Right forelimb (tissue), 1 donor: ENCODE results near the gene C2orf78.
A peak's percentile ranks its signal among the peaks of the same experiment; 100 is the strongest.
"Not testable (repeated sequence)": the region's sequence is repeated elsewhere in the genome, so short reads cannot be mapped to it uniquely, and the experiment has no call there.

Source experiments
- DNase-seq: peaks from one replicate; pipeline ENCODE4 v3.0.0-alpha.2; 2018

C2orf78 gene

DNA sequence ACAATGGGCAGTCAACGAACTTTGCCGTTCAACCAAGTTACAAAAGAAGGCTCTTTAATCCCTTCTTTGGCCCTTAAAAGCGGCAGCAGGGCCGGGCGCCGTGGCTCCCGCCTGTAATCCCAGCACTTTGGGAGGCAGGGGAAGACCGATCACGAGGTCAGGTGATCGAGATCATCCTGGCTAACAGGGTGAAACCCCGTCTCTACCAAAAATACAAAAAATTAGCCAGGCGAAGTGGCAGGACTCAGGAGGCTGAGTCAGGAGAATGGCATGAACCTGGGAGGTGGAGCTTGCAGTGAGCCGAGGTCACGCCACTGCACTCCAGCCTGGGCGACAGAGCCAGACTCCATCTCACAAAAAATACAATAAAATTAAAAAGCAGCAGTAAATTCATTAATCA, 581 bp upstream of the C2orf78 start:
- not testable (repeated sequence) for DNase-seq

DNA sequence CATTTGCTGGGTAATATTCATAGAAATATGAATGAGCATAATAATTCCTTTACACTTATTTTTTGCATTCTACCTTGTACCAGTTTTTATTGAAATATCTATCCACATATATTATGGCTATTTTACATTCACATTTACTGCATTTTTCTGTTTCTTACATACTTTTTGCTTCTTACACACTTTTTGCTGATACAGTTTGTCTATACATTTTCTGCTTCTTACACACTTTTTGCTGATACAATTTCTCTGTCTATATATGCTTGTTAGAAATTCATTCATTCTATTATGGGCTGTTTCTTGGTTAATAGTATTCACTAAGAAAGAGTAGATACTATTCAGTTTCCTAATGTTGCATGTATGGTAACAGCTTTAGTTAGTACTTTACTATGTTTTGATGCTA, 27.9 kb downstream of the C2orf78 start:
- no peak for DNase-seq

- no peak for DNase-seq
These were observed 28.7 kb downstream of the C2orf78 start for GRCh38 chr2:73812635-73813034.

- no peak for DNase-seq
These were observed 34.3 kb downstream of the C2orf78 start for GRCh38 chr2:73818296-73818695.

GRCh38 chr2:73821227-73821626, 37.2 kb downstream of the C2orf78 start:
- DNase-seq, result no peak

GRCh38 chr2:73821669-73822068, 37.7 kb downstream of the C2orf78 start:
- DNase-seq, result no peak

DNA sequence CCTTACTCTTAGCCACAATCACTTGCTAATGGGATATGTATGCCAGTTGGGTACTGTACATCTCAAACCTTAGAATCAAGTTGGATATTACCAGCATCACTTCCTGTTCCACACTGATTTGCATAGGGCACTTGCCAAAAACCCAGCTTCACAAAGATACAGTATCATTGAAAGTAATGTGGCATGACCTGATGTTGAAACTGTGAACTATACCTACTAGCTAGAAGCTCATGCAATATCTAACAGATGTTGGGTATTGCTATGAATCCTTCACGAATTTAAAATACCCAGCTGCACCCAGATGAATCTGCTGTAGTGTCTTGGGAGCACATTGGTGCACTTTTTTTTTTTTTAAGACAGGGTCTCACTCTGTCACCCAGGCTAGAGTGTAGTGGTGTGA, 38.3 kb downstream of the C2orf78 start:
- DNase-seq, result no peak

DNA sequence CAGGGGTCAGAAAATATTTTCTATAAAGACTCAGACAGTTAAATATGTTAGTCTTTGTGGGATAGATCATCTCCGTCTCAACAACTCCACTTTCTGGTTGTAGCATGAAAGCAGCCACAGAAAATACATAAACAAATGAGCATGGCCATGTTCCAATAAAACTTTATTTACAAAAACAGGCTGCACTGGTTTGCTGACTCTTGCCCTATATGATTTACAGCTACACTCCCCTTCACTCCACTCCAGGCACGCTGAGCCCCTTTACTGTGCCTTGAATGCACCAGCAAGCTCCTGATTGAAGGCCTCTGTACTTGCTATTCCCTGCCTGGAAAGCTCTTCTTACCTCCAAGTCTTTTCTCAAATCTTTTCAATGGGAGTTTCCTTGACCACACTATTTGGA, 39.0 kb downstream of the C2orf78 start:
- no peak for DNase-seq

DNA sequence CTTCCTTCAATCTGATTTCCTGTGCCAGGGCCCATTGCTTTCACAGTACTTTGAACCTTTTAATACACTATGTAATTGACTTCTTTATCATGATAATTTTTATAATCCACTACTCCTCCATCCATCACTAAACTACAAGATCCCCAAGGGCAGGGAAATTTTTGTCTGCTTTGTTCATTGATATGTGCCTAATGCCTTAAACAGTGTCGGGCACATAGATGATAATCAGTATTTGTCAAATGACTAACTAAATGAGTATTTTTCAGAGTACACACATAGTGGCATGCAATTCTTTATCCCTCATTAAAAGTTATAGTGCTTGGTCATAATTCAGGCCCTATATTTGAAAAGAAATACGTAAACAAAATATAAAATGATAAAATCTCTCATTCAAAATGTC, 39.4 kb downstream of the C2orf78 start:
- no peak for DNase-seq

DNA sequence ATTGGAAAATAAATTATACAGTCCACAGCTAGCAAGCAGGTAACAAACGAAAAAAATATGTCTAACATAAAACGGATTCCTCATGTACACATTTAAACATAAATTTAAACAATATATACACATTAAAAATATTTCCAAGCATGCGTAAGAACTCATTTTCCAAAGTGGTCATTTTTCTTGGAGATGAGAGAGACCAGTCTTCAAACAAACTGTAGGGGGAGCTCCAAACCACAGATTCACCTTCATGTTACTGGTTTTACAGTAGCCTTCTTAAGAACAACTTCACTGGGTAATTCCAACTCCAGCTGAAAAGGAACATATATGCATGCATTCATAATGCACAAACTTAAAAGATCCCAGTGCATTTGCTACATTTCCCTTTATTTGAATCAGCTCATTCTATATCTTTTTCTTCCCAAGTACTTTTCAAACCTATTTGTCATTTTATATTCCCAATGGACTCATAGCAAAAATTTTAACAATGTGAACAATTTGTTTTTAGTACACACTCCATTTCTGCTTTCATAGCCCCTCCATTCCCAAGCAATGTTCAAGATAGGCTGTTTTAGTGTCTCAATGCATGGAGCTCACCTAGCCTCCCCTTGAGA, 40.0 kb downstream of the C2orf78 start:
- DNase-seq, result no peak

DNA sequence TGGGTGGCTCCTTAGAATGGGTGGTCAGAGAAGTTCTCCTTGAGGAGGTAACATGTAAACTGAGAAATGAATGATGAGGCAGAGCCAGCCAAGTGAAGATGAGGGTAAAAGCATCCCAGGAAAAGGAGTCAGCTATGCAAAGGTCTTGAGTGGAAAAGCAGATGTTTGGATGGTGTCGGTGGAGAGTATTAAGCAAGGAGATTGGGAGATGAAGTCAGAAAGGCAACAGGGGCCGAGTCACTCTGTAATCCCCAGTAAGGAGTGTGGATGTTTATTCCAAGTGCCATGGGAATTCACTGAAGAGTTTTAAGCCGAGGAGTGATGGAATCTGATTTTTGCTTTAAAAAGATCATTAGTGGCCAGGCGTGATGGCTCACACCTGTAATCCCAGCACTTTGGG, 41.4 kb downstream of the C2orf78 start:
- DNase-seq, result no peak

GRCh38 chr2:73827018-73827417, 43.0 kb downstream of the C2orf78 start:
- no peak for DNase-seq

DNA sequence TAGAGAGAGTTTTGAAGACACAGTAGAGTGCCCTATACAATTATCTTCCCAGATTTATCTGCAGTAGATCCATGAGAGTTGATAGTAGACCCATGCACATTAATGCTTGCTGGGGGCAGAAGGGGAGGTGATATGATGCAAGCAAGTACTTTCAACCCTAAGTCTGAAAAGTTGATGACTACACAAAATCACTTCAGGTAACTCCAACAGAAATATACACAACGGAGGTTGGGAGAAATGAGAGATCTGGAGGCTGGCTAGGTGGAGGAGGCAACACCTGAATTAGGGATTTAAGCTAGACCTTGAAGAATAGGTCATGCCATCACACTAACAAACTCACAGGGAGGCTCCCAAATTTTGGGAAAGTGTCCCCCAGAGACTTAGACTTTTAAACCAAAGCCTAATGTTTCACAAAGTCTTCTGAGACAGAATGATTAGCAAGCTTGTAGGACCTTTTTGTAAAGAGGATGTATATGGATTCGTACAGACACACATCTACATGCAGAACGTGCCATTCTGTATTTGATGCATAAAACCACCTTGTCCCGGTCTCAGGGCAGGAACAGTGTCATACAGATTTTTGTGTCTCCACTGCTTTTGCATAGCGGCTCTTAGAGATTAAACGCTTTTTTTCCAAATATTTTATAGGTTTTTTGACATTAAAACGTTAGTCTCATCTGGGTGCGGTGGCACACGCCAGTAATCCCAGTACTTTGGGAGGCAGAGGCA, 43.8 kb downstream of the C2orf78 start:
- no peak for DNase-seq

- no peak for DNase-seq
These were observed 44.4 kb downstream of the C2orf78 start for GRCh38 chr2:73828389-73828817.

DNA sequence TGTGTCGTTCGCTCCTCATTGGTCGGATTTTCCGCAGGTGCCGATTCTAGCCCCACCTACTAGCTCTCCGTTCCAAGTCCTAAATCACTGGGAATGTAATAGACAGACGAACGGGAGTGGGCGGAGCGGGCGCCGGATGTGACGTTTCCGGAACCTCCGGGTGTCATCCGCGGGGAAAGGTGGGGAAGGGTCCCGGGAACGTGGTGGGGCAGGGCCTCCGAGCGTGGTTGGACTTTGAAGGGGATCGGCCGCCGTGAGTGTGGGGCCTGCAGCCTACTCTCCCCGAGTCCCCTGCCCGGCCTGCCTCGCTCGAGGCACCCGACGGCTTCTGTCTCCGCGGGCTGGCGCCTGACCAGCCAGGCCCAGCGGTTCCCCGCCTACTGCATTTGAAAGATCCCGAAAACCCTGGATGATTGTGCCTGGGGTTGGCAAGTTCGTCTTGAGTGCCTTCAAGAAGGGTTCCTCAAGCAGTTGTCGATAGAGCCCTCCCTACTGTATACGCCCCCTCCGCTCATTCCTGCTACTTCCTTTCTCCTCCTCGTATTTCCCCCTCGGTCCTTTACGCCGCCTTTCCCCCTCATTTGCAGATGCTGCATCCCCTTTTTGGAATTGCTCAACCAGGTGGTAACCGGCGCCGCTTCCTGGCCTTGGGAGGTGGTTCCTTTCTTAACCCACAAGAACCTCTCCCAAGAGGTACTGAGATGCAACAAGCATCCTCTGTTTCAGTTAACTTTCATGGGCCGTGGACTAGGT, 45.0 kb downstream of the C2orf78 start, which contains the start of gene STAMBP:
TSS of gene STAMBP (plus strand) at position 144 of the 753 bp plus-strand sequence. CDS start 1,896 bp downstream, outside the sequence.
- DNase-seq, result peak; percentile 97

DNA sequence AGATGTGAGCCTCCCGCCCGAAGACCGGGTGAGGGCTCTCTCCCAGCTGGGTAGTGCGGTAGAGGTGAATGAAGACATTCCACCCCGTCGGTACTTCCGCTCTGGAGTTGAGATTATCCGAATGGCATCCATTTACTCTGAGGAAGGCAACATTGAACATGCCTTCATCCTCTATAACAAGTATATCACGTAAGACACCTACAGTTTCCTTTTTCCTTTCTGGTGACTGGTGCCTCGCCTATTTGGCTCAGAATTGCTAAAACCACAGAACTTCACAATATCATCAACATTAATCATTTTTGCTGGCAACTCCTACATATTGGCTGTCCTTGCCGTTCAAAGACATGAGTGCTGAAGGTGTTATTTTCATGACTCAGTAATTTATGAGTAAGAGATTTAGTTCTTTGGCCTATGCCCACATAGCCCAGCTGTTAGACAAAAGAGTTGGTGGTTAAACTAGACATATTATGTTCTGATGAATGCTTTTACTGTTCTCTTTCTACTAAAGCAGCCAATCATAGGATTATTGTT, 47.0 kb downstream of the C2orf78 start:
- DNase-seq, result no peak

GRCh38 chr2:73832930-73833329, 48.9 kb downstream of the C2orf78 start:
- DNase-seq, result no peak

DNA sequence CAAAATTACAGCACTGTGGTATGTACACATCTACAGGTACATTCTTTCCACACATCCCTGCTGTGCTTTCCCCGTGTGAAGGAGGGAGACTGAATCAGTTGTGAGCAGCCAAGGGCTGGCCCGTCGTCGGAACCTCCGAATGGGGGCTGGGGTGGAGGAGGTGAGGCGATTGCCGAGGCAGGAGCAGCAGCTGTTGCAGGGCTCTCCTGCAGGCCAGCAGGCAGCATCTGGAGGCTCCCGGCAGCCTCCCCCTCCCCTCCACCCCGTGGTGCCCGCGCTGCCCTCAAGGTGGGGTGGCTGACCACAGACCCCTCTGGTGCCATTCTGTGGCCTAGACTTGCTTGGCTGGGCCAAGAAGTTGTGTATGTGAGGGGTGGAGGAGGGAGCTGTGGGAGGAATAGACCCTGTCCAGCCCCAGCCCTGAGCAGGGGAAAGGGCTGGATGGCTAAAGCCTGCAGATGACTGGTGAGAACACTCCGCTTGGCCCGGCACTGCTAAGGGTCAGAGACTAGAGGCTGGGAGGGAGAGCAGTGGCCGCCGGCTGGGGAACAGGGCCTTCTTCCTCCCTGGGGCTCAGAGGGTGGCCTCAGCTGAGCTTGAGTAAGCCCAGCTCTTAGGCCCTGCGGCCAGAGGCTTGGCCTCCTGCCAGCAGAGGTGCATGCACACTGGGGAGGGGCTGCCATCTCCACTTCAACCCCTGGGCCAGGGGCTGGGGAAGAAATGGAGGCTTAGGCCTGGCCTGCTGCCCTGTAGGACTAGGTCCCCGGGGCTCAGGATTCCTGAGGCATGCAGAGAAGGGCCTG, 52.4 kb downstream of the C2orf78 start:
- no peak for DNase-seq

DNA sequence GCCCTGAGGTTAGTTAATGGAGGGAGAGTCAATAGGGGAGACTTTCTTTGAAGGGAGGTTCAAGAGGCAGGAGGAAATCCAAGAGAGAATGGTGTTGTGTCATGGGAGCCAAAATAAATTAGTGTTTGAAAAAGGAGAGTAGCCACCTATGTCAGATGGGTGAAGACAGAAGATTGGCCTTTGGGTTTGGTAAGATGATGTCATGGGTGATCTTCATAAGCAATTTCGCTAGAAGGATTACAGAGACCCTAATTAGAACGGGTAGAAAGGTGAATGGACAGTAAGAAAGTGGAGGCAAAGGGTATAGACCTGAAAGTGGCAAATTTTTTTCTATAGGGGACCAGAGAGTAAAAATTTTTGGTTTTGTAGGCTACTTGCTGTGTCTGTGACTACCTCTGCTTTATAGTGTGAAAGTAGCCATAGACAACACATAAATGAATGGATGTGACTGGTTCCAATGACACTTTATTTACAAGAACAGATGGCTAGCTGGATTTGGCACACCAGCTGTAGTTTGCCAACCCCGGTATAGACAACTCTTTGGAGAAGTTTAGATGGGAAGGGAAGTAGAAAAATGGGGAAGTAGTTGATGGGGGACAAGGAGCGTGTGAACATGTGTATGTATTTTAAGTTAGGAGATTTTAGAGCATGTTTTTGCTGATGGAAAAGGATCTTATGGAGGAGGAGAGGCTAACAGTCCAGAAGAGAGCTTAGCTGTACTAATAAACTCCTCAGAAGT, 54.0 kb downstream of the C2orf78 start:
- DNase-seq, result no peak

- DNase-seq, result no peak
These were observed 55.0 kb downstream of the C2orf78 start for GRCh38 chr2:73838889-73839534.

GRCh38 chr2:73839653-73840411, 55.8 kb downstream of the C2orf78 start:
- DNase-seq, result no peak
